ENCODE measurements around the gene TGM5. TPM values are rescaled to one million over a fixed set of nuclear protein-coding genes. Genes with fewer than 3 reads are reported as not detected.
"Not testable (repeated sequence)": the region's sequence is repeated elsewhere in the genome, so short reads cannot be mapped to it uniquely, and the experiment has no call there.

The TGM5 gene
- total and polyA plus RNA-seq, 2 donors (not counting 3 experiments of a cell fraction or from before 2014, with no cell fraction given) = not detected

- no peaks in the 10 kb centered on the region for H4K20me1 ChIP-seq (replicated peaks; ENCODE audit: control insufficient read depth, extremely low read depth, insufficient read depth, low read length)
- H3K4me2 ChIP-seq (ENCODE audit: insufficient read depth, low read length) = no peak overlapping the region
- no peak for TF ChIP-seq FOS (IDR thresholded peaks at IDR 0.05; ENCODE audit: borderline replicate concordance, insufficient read depth, low read length)
- no peak for TF ChIP-seq MYC (IDR thresholded peaks at IDR 0.05; ENCODE audit: low read depth, low read length)
- no peak for TF ChIP-seq JUN (IDR thresholded peaks at IDR 0.05; ENCODE audit: borderline replicate concordance, insufficient read depth, insufficient read length, low read depth)
- TF ChIP-seq GATA2 (IDR thresholded peaks at IDR 0.05; ENCODE audit: insufficient read depth, insufficient read length, low read depth, low read length) = no peak
- TF ChIP-seq POLR2A (IDR thresholded peaks at IDR 0.05; ENCODE audit: low read depth, low read length) = no peak
- no peak for TF ChIP-seq POLR2AphosphoS5 (IDR thresholded peaks at IDR 0.05; ENCODE audit: insufficient read depth, low read depth, low read length)
- TF ChIP-seq CTCF (IDR thresholded peaks at IDR 0.05; ENCODE audit: extremely low read depth in 1 of 2, insufficient read depth in 1 of 2, low read depth in 1 of 2, low read length in 2 of 2) = no peak
- TF ChIP-seq EZH2 (IDR thresholded peaks at IDR 0.05; ENCODE audit: borderline replicate concordance, low read depth, low read length, severe bottlenecking) = no peak
- no peak for TF ChIP-seq MAX (IDR thresholded peaks at IDR 0.05; ENCODE audit: insufficient read depth, insufficient read length)
- H3K27ac ChIP-seq (ENCODE audit: insufficient read depth, low read depth, low read length) = no peak overlapping the region
- CTCF ChIA-PET = interaction anchor here (1.0 to 10.5 kb wide), 16 partner anchors 9 to 121 kb away, joined by 3 to 427 read pairs (median 14); partner anchors contain the start of gene TGM5
- no peaks in the 10 kb centered on the region for H3K79me2 ChIP-seq (ENCODE audit: control insufficient read depth, insufficient read depth, low read length)
- no peak overlapping the region for H3K4me3 ChIP-seq (replicated peaks in 1 of 3; ENCODE audit: insufficient read depth in 1 of 3, low read depth in 1 of 3, low read length in 3 of 3)
- no peaks in the 10 kb centered on the region for H3K36me3 ChIP-seq (ENCODE audit: control insufficient read depth in 2 of 2, extremely low read depth in 1 of 2, insufficient read depth in 2 of 2, low read length in 2 of 2)
- H2AFZ ChIP-seq (ENCODE audit: low read depth, low read length) = no peak overlapping the region
- peaks cover 5 to 13% of the 10 kb centered on the region in 2 experiments for H3K27me3 ChIP-seq (ENCODE audit: control insufficient read depth in 2 of 2, insufficient read depth in 2 of 2, low read length in 2 of 2)
- H3K9ac ChIP-seq (replicated peaks; ENCODE audit: extremely low read depth, insufficient read depth, low read length) = no peak overlapping the region
- H3K4me1 ChIP-seq (ENCODE audit: control insufficient read depth, extremely low read depth, insufficient read depth, low read length) = no peaks in the 10 kb centered on the region
- dilution Hi-C loops (cut with MboI; ENCODE audit: extremely low pct_ligation_motif_present, low sequenced_read_pairs) (no loop called here), intact Hi-C loops (cut with micrococcal nuclease) (no loop called here)
- no peaks in the 10 kb centered on the region for H3K9me3 ChIP-seq (replicated peaks; ENCODE audit: control insufficient read depth, insufficient read depth, low read length)
- POLR2A ChIA-PET = no interaction called here
- no peaks in the 10 kb centered on the region for H3K9me1 ChIP-seq (replicated peaks; ENCODE audit: control insufficient read depth, extremely low read depth, insufficient read depth, low read length)
- no peak for FAIRE-seq
- no peak for DNase-seq (ENCODE audit: low read depth, low spot score)
- no TSS peak for BruUV-seq (replicated peaks)
Observed at GRCh38 chr15:43226436-43227305, 40.1 kb downstream of the TGM5 start.

- H3K27me3 ChIP-seq (ENCODE audit: control insufficient read depth in 2 of 2, insufficient read depth in 2 of 2, low read length in 2 of 2) = peaks cover 7 to 19% of the 10 kb centered on the region in 2 experiments
- CTCF ChIA-PET = interaction anchor here (0.6 to 10.5 kb wide), 36 partner anchors 9 to 288 kb away, joined by 3 to 427 read pairs (median 6); partner anchors contain the start of genes TGM5 and UBR1
- H3K27ac ChIP-seq (ENCODE audit: insufficient read depth, low read depth, low read length); H3K4me1 ChIP-seq (ENCODE audit: control insufficient read depth, extremely low read depth, insufficient read depth, low read length); H3K9me3 ChIP-seq (replicated peaks; ENCODE audit: control insufficient read depth, insufficient read depth, low read length); H3K4me3 ChIP-seq (replicated peaks in 1 of 3; ENCODE audit: insufficient read depth in 1 of 3, low read depth in 1 of 3, low read length in 3 of 3); FAIRE-seq; H3K79me2 ChIP-seq (ENCODE audit: control insufficient read depth, insufficient read depth, low read length); H3K9ac ChIP-seq (replicated peaks; ENCODE audit: extremely low read depth, insufficient read depth, low read length); H3K4me2 ChIP-seq (ENCODE audit: insufficient read depth, low read length); DNase-seq (ENCODE audit: low read depth, low spot score); H3K36me3 ChIP-seq (ENCODE audit: control insufficient read depth in 2 of 2, extremely low read depth in 1 of 2, insufficient read depth in 2 of 2, low read length in 2 of 2); H2AFZ ChIP-seq (ENCODE audit: low read depth, low read length); BruUV-seq (replicated peaks); H3K9me1 ChIP-seq (replicated peaks; ENCODE audit: control insufficient read depth, extremely low read depth, insufficient read depth, low read length); H4K20me1 ChIP-seq (replicated peaks; ENCODE audit: control insufficient read depth, extremely low read depth, insufficient read depth, low read length); dilution Hi-C loops (cut with MboI; ENCODE audit: extremely low pct_ligation_motif_present, low sequenced_read_pairs): not testable (repeated sequence)
- POLR2A ChIA-PET = interaction anchor here (1.1 kb wide), 1 partner anchor 60 kb away, joined by 3 read pairs; no protein-coding TSS in a partner anchor
- intact Hi-C loops (cut with micrococcal nuclease) = loop anchor here (1.0 kb wide), 2 partner anchors 42 to 59 kb away; no protein-coding TSS in a partner anchor
Observed at GRCh38 chr15:43225950-43226255, 40.8 kb downstream of the TGM5 start.
